Measurements from ENCODE around the gene PTPRR.

The PTPRR gene

DNA sequence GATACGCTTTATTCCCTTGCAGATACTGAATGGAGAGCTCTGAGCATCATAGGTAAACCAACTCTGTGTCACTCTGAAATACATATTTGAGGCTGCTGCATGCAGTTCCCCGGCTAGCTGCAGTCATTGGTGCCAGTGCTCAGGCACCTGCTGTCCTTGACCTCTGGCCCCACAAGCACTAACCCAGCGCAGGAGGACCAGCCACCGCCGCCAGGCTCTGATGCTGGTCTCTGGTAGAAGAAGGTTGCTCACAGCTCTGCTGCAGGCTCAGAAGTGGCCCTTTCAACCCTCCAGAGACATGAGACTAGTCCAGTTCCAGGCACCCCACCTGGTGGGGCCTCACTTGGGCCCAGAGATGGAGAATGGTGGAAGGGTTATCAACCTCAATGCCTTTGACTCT is 248.8 kb downstream of the PTPRR start:
- Histone ChIP-seq H3K27me3 (replicated peaks; ENCODE audit: control insufficient read depth, insufficient read depth, low read length) (no peaks in the 10 kb centered on the region), H3K36me3 (ENCODE audit: control insufficient read depth, insufficient read depth, low read length) (no peaks in the 10 kb centered on the region), H3K4me3 (replicated peaks; ENCODE audit: low read depth, low read length) (no peak overlapping the region)
- no peak for DNase-seq (ENCODE audit: extremely low read depth, insufficient read length)
- TF ChIP-seq, protein P1, sequence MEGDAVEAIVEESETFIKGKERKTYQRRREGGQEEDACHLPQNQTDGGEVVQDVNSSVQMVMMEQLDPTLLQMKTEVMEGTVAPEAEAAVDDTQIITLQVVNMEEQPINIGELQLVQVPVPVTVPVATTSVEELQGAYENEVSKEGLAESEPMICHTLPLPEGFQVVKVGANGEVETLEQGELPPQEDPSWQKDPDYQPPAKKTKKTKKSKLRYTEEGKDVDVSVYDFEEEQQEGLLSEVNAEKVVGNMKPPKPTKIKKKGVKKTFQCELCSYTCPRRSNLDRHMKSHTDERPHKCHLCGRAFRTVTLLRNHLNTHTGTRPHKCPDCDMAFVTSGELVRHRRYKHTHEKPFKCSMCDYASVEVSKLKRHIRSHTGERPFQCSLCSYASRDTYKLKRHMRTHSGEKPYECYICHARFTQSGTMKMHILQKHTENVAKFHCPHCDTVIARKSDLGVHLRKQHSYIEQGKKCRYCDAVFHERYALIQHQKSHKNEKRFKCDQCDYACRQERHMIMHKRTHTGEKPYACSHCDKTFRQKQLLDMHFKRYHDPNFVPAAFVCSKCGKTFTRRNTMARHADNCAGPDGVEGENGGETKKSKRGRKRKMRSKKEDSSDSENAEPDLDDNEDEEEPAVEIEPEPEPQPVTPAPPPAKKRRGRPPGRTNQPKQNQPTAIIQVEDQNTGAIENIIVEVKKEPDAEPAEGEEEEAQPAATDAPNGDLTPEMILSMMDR (IDR thresholded peaks at IDR 0.05; ENCODE audit: insufficient read depth, low read length, poor library complexity, severe bottlenecking) = no peak

DNA sequence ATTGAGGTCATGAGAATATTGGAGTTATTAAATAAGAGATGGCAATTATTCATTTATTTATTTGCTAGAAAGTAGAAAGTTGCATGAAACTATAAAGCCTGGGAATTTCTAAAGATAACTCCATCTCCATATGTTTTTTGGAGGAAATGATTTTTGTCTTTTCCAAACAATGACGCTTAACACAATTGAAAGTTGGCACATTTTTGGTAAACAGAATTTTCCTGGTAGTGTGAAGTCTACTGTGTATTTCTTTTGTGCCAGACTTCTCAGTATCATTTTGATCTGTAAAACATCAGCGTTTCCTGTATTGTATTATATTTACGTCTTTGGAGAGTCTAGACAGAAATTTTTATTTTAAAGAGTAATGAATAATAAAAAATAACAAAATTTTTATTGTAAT is 249.6 kb downstream of the PTPRR start:
- H3K27me3 ChIP-seq (replicated peaks; ENCODE audit: control insufficient read depth, insufficient read depth, low read length) = no peaks in the 10 kb centered on the region
- no peak overlapping the region for H3K4me3 ChIP-seq (replicated peaks; ENCODE audit: low read depth, low read length)
- H3K36me3 ChIP-seq (ENCODE audit: control insufficient read depth, insufficient read depth, low read length) = no peaks in the 10 kb centered on the region
- no peak for DNase-seq (ENCODE audit: extremely low read depth, insufficient read length)
- TF ChIP-seq, protein P1 (IDR thresholded peaks at IDR 0.05; ENCODE audit: insufficient read depth, low read length, poor library complexity, severe bottlenecking) = no peak

DNA sequence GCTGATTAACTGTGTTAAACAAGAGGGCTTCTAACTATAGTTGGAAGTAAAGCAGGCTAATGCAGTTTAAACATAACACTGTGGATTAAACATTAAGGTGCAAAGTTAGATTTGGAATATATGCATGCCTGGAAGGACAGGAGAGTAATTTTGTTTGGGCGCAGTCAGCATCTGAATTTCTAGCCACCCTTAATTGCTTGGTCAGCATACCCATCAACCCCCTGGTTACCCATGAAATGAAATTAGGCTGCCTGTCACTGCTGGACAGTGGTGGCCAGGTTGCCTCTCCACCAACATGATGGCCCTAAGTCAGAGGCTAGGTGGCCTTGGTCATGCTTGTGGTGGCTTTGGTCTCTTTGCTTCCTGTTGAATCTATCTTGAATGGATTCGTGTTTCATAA is 253.3 kb downstream of the PTPRR start:
- Histone ChIP-seq H3K36me3 (ENCODE audit: control insufficient read depth, insufficient read depth, low read length) (no peaks in the 10 kb centered on the region), H3K27me3 (replicated peaks; ENCODE audit: control insufficient read depth, insufficient read depth, low read length) (no peaks in the 10 kb centered on the region), H3K4me3 (replicated peaks; ENCODE audit: low read depth, low read length) (no peak overlapping the region)
- no peak for DNase-seq (ENCODE audit: extremely low read depth, insufficient read length)
- TF ChIP-seq, protein P1 (IDR thresholded peaks at IDR 0.05; ENCODE audit: insufficient read depth, low read length, poor library complexity, severe bottlenecking) = no peak

GRCh38 chr12:70666364-70666763 is 254.2 kb downstream of the PTPRR start:
- H3K27me3 ChIP-seq (replicated peaks; ENCODE audit: control insufficient read depth, insufficient read depth, low read length) = no peaks in the 10 kb centered on the region
- H3K36me3 ChIP-seq (ENCODE audit: control insufficient read depth, insufficient read depth, low read length) = no peaks in the 10 kb centered on the region
- no peak overlapping the region for H3K4me3 ChIP-seq (replicated peaks; ENCODE audit: low read depth, low read length)
- DNase-seq (ENCODE audit: extremely low read depth, insufficient read length) = no peak
- TF ChIP-seq, protein P1 (IDR thresholded peaks at IDR 0.05; ENCODE audit: insufficient read depth, low read length, poor library complexity, severe bottlenecking) = no peak

GRCh38 chr12:70664465-70664881 is 256.1 kb downstream of the PTPRR start:
- Histone ChIP-seq H3K4me3 (replicated peaks; ENCODE audit: low read depth, low read length) (no peak overlapping the region), H3K27me3 (replicated peaks; ENCODE audit: control insufficient read depth, insufficient read depth, low read length) (no peaks in the 10 kb centered on the region), H3K36me3 (ENCODE audit: control insufficient read depth, insufficient read depth, low read length) (no peaks in the 10 kb centered on the region)
- TF ChIP-seq, protein P1 (IDR thresholded peaks at IDR 0.05; ENCODE audit: insufficient read depth, low read length, poor library complexity, severe bottlenecking) = no peak
- no peak for DNase-seq (ENCODE audit: extremely low read depth, insufficient read length)

- TF ChIP-seq, protein P1 (IDR thresholded peaks at IDR 0.05; ENCODE audit: insufficient read depth, low read length, poor library complexity, severe bottlenecking) = no peak
- Histone ChIP-seq H3K36me3 (ENCODE audit: control insufficient read depth, insufficient read depth, low read length) (no peaks in the 10 kb centered on the region), H3K4me3 (replicated peaks; ENCODE audit: low read depth, low read length) (no peak overlapping the region), H3K27me3 (replicated peaks; ENCODE audit: control insufficient read depth, insufficient read depth, low read length) (no peaks in the 10 kb centered on the region)
- DNase-seq (ENCODE audit: extremely low read depth, insufficient read length) = no peak
Observed at GRCh38 chr12:70663838-70664237, 256.7 kb downstream of the PTPRR start.
